CD4-positive, alpha-beta memory T cell (primary cell): ENCODE data around the gene MEI4. TPM values are rescaled to one million over a fixed set of nuclear protein-coding genes. Genes with fewer than 3 reads are reported as not detected.

ENCODE experiments used
- CTCF ChIA-PET: fragments of 350-600 bp; sonication (Branson Sonifier 250); formaldehyde crosslinking; loops from one replicate; lab custom pipeline; 2021; ENCODE audit warnings: inconsistent platforms; ENCODE audit not compliant: partially characterized antibody; lab: Charles Lee
- POLR2A ChIA-PET: fragments of 350-600 bp; sonication (Branson Sonifier 250); formaldehyde crosslinking; loops from one replicate; lab custom pipeline; 2021; ENCODE audit not compliant: partially characterized antibody; lab: Charles Lee
- DNase-seq, 5 donors: peaks; one replicate each; pipeline versions ENCODE4 v3.0.0 to v3.0.0-alpha.2; 2020 to 2022; ENCODE audit warnings: mixed read lengths in 1 of 5
- H3K27ac ChIP-seq: one replicate; pipeline ENCODE4 v1.7.0; 2013; ENCODE audit warnings: low read depth, low read length
- H3K27me3 ChIP-seq: 2 replicates; pipeline ENCODE4 v1.7.0; 2013; ENCODE audit warnings: mild to moderate bottlenecking, low read length, moderate library complexity; ENCODE audit not compliant: insufficient read depth
- H3K36me3 ChIP-seq: 2 replicates; pipeline ENCODE4 v1.7.0; 2013; ENCODE audit warnings: mild to moderate bottlenecking, low read length, moderate library complexity; ENCODE audit not compliant: insufficient read depth
- H3K4me1 ChIP-seq: 2 replicates; pipeline ENCODE4 v1.7.0; 2013; ENCODE audit warnings: mild to moderate bottlenecking, low read length, moderate library complexity; ENCODE audit not compliant: insufficient read depth
- H3K4me3 ChIP-seq, 2 donors: one replicate each; pipeline ENCODE4 v1.7.0; 2013; ENCODE audit warnings: low read length in 2 of 2, mild to moderate bottlenecking in 1 of 2
- H3K9me3 ChIP-seq, 2 donors: one replicate each; pipeline ENCODE4 v1.7.0; 2013; ENCODE audit warnings: low read length in 2 of 2, control low read depth in 1 of 2; ENCODE audit not compliant: control insufficient read depth in 1 of 2
- H3K27ac Mint-ChIP-seq, 7 donors: one replicate each; pipeline ENCODE4 v1.8.0; 2020 to 2021; ENCODE audit warnings: mixed read lengths in 7 of 7, mild to moderate bottlenecking in 6 of 7, inconsistent platforms in 3 of 7, moderate library complexity in 3 of 7
- H3K27me3 Mint-ChIP-seq, 2 donors: one replicate each; pipeline ENCODE4 v1.8.0; 2020 to 2021; ENCODE audit warnings: mixed read lengths in 2 of 2
- H3K36me3 Mint-ChIP-seq, 2 donors: one replicate each; pipeline ENCODE4 v1.8.0; 2020 to 2021; ENCODE audit warnings: mixed read lengths in 2 of 2, inconsistent platforms in 1 of 2, mild to moderate bottlenecking in 1 of 2
- H3K4me1 Mint-ChIP-seq, 4 donors: one replicate each; pipeline ENCODE4 v1.8.0; 2020 to 2021; ENCODE audit warnings: mixed read lengths in 4 of 4, mild to moderate bottlenecking in 1 of 4
- H3K4me3 Mint-ChIP-seq, 8 donors: one replicate each; pipeline ENCODE4 v1.8.0; 2020 to 2021; ENCODE audit warnings: mixed read lengths in 8 of 8, mild to moderate bottlenecking in 7 of 8, moderate library complexity in 6 of 8, inconsistent platforms in 3 of 8
- H3K9me3 Mint-ChIP-seq, 8 donors: one replicate each; pipeline ENCODE4 v1.8.0; 2020 to 2021; ENCODE audit warnings: mixed read lengths in 8 of 8, mild to moderate bottlenecking in 5 of 8, inconsistent platforms in 3 of 8, moderate library complexity in 1 of 8
- intact Hi-C: fragments of 100-400 bp; cut with micrococcal nuclease; formaldehyde crosslinking; loops from one replicate; pipeline ENCODE4 v1.15.1; 2023
- polyA plus RNA-seq, 2 donors: library from polyadenylated mRNA; unstranded; fragments of 300-500 nt; fragmentation: Illumina TruSeq; gene quantifications; one replicate each; pipeline ENCODE4 v1.2.3, GENCODE V29; 2021
- total RNA-seq, 2 experiments: library from RNA; stranded (reverse); gene quantifications; one replicate each; pipeline ENCODE4 v1.2.3, GENCODE V29; 2021

Gene MEI4
- total and polyA plus RNA-seq, 4 experiments from 2014 or later: not detected

GRCh38 chr6:77837034-77837784 is 184.4 kb downstream of the MEI4 start:
- H3K27me3 Mint-ChIP-seq: no peaks in the 10 kb centered on the region

GRCh38 chr6:77839292-77839691 is 186.5 kb downstream of the MEI4 start:
- Mint-ChIP-seq H3K27me3 (no peaks in the 10 kb centered on the region), H3K9me3 (peaks cover 0 to 3% (median 0%) of the 10 kb centered on the region in 8 donors), H3K27ac (no peak overlapping the region), H3K36me3 (no peaks in the 10 kb centered on the region), H3K4me3 (no peak overlapping the region), H3K4me1 (no peaks in the 10 kb centered on the region)
- Histone ChIP-seq H3K27me3 (no peaks in the 10 kb centered on the region), H3K9me3 (no peaks in the 10 kb centered on the region), H3K27ac (no peak overlapping the region), H3K4me3 (no peak overlapping the region), H3K36me3 (no peaks in the 10 kb centered on the region), H3K4me1 (no peaks in the 10 kb centered on the region)
- intact Hi-C loops: no loop called here
- ChIA-PET CTCF (no interaction called here), POLR2A (no interaction called here)
- DNase-seq: no peak

More at GRCh38 chr6:77837034-77837784, 184.4 kb downstream of the MEI4 start:
- Mint-ChIP-seq H3K9me3 (peaks cover 0 to 3% (median 0%) of the 10 kb centered on the region in 8 donors), H3K4me1 (no peaks in the 10 kb centered on the region), H3K27ac (no peak overlapping the region), H3K36me3 (no peaks in the 10 kb centered on the region), H3K4me3 (no peak overlapping the region)
- Histone ChIP-seq H3K27me3 (no peaks in the 10 kb centered on the region), H3K4me1 (no peaks in the 10 kb centered on the region), H3K27ac (no peak overlapping the region), H3K4me3 (no peak overlapping the region), H3K9me3 (no peaks in the 10 kb centered on the region), H3K36me3 (no peaks in the 10 kb centered on the region)
- CTCF ChIA-PET: no interaction called here
- no peak for DNase-seq
- intact Hi-C loops: no loop called here
- POLR2A ChIA-PET: no interaction called here

- no peaks in the 10 kb centered on the region for H3K27me3 ChIP-seq
- no peak overlapping the region for H3K4me3 ChIP-seq
- POLR2A ChIA-PET: no interaction called here
- no peaks in the 10 kb centered on the region for H3K9me3 ChIP-seq
- H3K27me3 Mint-ChIP-seq: no peaks in the 10 kb centered on the region
- no peak for DNase-seq
- no peaks in the 10 kb centered on the region for H3K36me3 Mint-ChIP-seq
- H3K4me3 Mint-ChIP-seq: no peak overlapping the region
- CTCF ChIA-PET: no interaction called here
- no peak overlapping the region for H3K27ac ChIP-seq
- intact Hi-C loops: no loop called here
- no peaks in the 10 kb centered on the region for H3K36me3 ChIP-seq
- peaks cover 0 to 5% (median under 1%) of the 10 kb centered on the region in 8 donors for H3K9me3 Mint-ChIP-seq
- no peaks in the 10 kb centered on the region for H3K4me1 ChIP-seq
- no peaks in the 10 kb centered on the region for H3K4me1 Mint-ChIP-seq
- no peak overlapping the region for H3K27ac Mint-ChIP-seq
Measured at GRCh38 chr6:77844822-77845221, 192.0 kb downstream of the MEI4 start.

DNA sequence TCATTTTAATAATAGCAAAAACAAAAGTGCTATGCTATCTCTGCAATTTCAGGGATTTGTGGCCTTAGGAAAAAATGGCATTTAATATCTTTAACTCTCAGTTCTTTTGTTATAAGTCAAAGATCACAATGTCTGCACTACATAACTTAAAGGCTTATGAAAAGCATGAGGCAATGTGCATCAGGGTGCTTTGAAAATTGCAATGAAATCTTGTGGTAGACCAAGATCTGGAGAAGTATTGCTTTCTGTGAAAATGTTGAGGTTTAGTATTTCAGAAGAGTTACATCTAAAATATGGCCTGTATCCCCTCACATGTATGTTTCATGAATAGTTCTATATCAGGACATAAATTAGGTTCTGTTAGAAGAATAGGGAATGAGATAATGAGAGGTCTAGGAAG is 200.6 kb downstream of the MEI4 start:
- no peaks in the 10 kb centered on the region for H3K27me3 Mint-ChIP-seq
- ChIA-PET CTCF (no interaction called here), POLR2A (no interaction called here)
- intact Hi-C loops: no loop called here
- no peak overlapping the region for H3K27ac Mint-ChIP-seq
- H3K9me3 Mint-ChIP-seq: peaks cover 0 to 3% (median 0%) of the 10 kb centered on the region in 8 donors
- no peak overlapping the region for H3K4me3 Mint-ChIP-seq
- no peaks in the 10 kb centered on the region for H3K9me3 ChIP-seq
- no peak for DNase-seq
- H3K36me3 ChIP-seq: no peaks in the 10 kb centered on the region
- no peaks in the 10 kb centered on the region for H3K4me1 ChIP-seq
- H3K36me3 Mint-ChIP-seq: no peaks in the 10 kb centered on the region
- H3K27me3 ChIP-seq: no peaks in the 10 kb centered on the region
- no peak overlapping the region for H3K4me3 ChIP-seq
- H3K27ac ChIP-seq: no peak overlapping the region
- no peaks in the 10 kb centered on the region for H3K4me1 Mint-ChIP-seq

DNA sequence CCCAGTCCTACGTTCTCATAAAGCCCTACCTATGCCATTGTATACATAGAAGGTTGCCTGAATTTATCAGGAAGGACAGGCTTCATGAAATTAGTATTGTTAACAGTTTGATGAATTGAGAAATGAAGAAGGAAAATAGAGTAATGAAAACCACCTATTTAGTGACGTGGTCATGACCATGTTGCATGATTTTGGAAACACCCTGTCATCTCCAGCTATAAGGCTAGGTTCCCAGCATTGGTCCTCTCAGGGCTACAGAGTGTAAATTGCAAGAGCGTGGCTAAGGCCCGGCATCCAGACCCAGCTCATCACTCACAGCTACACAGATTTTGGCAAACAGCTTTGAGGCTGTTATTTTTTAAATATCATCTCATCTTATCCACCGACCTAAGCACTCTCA is 203.6 kb downstream of the MEI4 start:
- Mint-ChIP-seq H3K36me3 (no peaks in the 10 kb centered on the region), H3K9me3 (peaks cover 0 to 6% (median 3%) of the 10 kb centered on the region in 8 donors), H3K27me3 (no peaks in the 10 kb centered on the region), H3K27ac (no peak overlapping the region), H3K4me1 (no peaks in the 10 kb centered on the region), H3K4me3 (no peak overlapping the region)
- ChIA-PET CTCF (no interaction called here), POLR2A (no interaction called here)
- Histone ChIP-seq H3K4me1 (no peaks in the 10 kb centered on the region), H3K4me3 (no peak overlapping the region), H3K9me3 (no peaks in the 10 kb centered on the region), H3K36me3 (no peaks in the 10 kb centered on the region), H3K27ac (no peak overlapping the region), H3K27me3 (no peaks in the 10 kb centered on the region)
- intact Hi-C loops: no loop called here
- DNase-seq: no peak

DNA sequence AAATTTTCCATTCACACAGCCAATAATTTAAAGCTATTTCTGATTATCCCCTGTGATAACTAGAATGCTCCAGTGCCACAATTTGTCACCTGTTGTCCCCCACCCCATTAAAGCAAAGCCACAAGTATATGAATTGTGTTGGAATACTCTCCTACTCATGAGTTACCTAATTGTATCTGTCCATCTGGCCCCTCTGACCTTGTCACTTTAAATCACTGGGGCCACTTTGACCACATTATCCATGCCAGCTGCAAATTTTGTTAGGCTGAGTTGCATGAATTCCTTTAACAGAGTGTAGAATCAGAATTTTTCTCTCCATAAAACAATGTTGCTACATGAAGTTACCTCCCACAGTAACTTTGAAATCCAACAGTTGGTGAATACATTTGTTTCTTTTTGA is 204.6 kb downstream of the MEI4 start:
- Mint-ChIP-seq H3K36me3 (no peaks in the 10 kb centered on the region), H3K27me3 (no peaks in the 10 kb centered on the region), H3K4me3 (no peak overlapping the region), H3K9me3 (peaks cover 0 to 9% (median 5%) of the 10 kb centered on the region in 8 donors), H3K4me1 (no peaks in the 10 kb centered on the region), H3K27ac (no peak overlapping the region)
- Histone ChIP-seq H3K36me3 (no peaks in the 10 kb centered on the region), H3K27me3 (no peaks in the 10 kb centered on the region), H3K27ac (no peak overlapping the region), H3K4me1 (no peaks in the 10 kb centered on the region), H3K9me3 (no peaks in the 10 kb centered on the region), H3K4me3 (no peak overlapping the region)
- POLR2A ChIA-PET: no interaction called here
- DNase-seq: no peak
- intact Hi-C loops: no loop called here
- CTCF ChIA-PET: no interaction called here

DNA sequence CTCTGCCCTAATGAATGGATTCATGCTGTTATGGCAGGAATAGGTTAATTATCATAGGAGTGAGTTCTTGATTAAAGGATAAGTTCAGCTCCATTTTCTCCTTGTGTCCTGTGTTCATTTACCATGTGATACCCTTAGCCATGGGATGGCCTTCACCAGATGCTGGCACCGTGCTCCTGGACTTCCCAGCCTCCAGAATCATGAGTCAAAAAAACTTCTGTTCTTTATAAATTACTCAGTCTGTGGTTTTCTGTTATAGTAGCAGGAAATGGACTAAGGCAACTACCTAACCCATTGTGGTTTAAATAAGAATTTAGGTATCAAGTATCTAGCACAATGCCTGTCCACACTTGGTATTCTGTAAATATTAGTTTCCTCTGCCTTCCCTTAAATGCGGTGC is 223.5 kb downstream of the MEI4 start:
- H3K4me3 ChIP-seq: no peak overlapping the region
- ChIA-PET CTCF (no interaction called here), POLR2A (no interaction called here)
- H3K4me1 ChIP-seq: no peaks in the 10 kb centered on the region
- no peaks in the 10 kb centered on the region for H3K27me3 Mint-ChIP-seq
- H3K27me3 ChIP-seq: no peaks in the 10 kb centered on the region
- no peak overlapping the region for H3K27ac ChIP-seq
- H3K27ac Mint-ChIP-seq: no peak overlapping the region
- H3K4me3 Mint-ChIP-seq: no peak overlapping the region
- no peak for DNase-seq
- intact Hi-C loops: no loop called here
- H3K36me3 ChIP-seq: no peaks in the 10 kb centered on the region
- H3K9me3 Mint-ChIP-seq: peaks cover 0 to 6% (median 3%) of the 10 kb centered on the region in 8 donors
- H3K36me3 Mint-ChIP-seq: no peaks in the 10 kb centered on the region
- H3K4me1 Mint-ChIP-seq: no peaks in the 10 kb centered on the region
- no peaks in the 10 kb centered on the region for H3K9me3 ChIP-seq
